Ishikawa (cell line): Measurements from ENCODE around the gene NUDT9.

ENCODE experiments used
- CREB1 ChIP-seq: IDR thresholded peaks from 2 replicates; pipeline ENCODE4 v1.6.1; 2012; ENCODE audit warnings: low read depth
- EGR1 ChIP-seq: IDR thresholded peaks from 2 replicates; pipeline ENCODE4 v1.6.1; 2012
- EP300 ChIP-seq: IDR thresholded peaks from 2 replicates; pipeline ENCODE4 v1.6.1; 2012; ENCODE audit warnings: borderline replicate concordance
- RAD21 ChIP-seq: IDR thresholded peaks from 2 replicates; pipeline ENCODE4 v1.6.1; 2012; ENCODE audit warnings: low read depth
- TAF1 ChIP-seq: IDR thresholded peaks from 2 replicates; pipeline ENCODE4 v1.6.1; 2012; ENCODE audit warnings: low read depth, mild to moderate bottlenecking
- TF ChIP-seq, protein P1 (sequence below): IDR thresholded peaks from 2 replicates; pipeline ENCODE4 v1.6.1; 2012; ENCODE audit warnings: low read depth, mild to moderate bottlenecking

DNA sequence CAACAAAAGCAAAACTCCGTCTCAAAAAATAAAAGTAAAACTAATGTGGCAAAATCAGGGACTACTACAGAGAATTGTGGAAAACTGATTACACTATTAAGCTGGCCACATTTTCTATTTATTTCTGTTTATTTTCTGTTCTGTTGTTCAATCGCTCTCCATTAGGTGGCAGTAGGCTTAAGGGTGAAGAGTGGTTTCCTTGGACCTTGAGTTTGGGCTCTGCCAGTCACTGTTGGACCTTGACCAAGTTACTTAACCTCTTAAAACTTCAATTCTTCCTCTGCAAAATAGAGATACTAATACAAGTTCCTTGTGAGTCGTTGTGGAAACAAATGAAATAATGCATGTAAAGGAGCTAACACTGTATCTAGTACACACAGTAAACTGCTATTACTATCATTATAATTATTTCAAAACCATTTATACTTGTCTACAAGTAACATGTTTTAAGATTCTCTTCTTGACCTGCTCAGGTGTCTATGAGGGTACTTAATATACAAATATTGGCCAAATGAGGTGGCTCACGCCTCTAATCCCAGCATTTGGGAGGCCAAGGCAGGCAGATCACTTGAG lies 46.6 kb upstream of the NUDT9 start:
- no peak for TF ChIP-seq EGR1
- TF ChIP-seq TAF1 = no peak
- no peak for TF ChIP-seq EP300
- TF ChIP-seq CREB1 = no peak
- peak; percentile 84 for TF ChIP-seq RAD21
- TF ChIP-seq, protein P1, sequence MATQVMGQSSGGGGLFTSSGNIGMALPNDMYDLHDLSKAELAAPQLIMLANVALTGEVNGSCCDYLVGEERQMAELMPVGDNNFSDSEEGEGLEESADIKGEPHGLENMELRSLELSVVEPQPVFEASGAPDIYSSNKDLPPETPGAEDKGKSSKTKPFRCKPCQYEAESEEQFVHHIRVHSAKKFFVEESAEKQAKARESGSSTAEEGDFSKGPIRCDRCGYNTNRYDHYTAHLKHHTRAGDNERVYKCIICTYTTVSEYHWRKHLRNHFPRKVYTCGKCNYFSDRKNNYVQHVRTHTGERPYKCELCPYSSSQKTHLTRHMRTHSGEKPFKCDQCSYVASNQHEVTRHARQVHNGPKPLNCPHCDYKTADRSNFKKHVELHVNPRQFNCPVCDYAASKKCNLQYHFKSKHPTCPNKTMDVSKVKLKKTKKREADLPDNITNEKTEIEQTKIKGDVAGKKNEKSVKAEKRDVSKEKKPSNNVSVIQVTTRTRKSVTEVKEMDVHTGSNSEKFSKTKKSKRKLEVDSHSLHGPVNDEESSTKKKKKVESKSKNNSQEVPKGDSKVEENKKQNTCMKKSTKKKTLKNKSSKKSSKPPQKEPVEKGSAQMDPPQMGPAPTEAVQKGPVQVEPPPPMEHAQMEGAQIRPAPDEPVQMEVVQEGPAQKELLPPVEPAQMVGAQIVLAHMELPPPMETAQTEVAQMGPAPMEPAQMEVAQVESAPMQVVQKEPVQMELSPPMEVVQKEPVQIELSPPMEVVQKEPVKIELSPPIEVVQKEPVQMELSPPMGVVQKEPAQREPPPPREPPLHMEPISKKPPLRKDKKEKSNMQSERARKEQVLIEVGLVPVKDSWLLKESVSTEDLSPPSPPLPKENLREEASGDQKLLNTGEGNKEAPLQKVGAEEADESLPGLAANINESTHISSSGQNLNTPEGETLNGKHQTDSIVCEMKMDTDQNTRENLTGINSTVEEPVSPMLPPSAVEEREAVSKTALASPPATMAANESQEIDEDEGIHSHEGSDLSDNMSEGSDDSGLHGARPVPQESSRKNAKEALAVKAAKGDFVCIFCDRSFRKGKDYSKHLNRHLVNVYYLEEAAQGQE = no peak
